NOMO-1 (cell line): ENCODE measurements around the gene CASZ1.

Experiments
- DNase-seq, 2 experiments: peaks; one replicate each; lab custom pipeline; 2025; ENCODE audit not compliant: unreplicated experiment in 2 of 2; lab: John Stamatoyannopoulos, UW

Gene CASZ1

DNA sequence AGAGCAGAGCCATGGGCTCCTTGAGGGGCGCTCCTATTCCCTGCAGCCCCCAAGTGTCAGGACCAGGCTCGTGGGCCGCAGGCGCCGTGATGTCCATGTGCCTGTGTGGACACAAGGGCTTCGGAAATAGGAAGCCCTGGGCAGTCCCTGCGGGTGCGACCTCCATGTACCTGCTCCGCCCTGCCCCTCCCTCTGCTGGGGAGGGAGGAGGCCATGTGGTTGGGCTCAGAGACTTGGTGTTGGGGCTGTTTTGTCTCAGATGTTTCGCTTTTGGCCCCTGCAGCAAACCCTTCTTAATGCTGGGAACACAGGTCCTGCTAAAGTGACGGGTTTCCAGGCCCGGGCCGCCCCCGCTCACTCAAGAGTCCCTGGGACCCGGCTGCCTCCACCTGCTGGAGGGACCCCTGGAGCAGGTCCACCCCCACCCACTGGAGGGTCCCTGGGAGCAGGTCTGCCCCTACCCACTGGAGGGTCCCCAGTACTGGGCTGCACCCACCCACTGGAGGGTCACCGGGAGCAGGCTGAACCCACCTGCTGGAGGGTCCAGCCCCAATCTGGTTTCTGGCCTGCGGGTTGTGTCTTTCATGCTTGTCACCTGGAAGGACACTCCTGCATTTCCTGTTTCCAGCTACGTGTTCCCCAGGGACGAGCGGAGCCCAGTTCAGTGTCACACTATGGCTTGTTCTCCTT is 165.2 kb downstream of the CASZ1 start:
- DNase-seq = no peak

DNA sequence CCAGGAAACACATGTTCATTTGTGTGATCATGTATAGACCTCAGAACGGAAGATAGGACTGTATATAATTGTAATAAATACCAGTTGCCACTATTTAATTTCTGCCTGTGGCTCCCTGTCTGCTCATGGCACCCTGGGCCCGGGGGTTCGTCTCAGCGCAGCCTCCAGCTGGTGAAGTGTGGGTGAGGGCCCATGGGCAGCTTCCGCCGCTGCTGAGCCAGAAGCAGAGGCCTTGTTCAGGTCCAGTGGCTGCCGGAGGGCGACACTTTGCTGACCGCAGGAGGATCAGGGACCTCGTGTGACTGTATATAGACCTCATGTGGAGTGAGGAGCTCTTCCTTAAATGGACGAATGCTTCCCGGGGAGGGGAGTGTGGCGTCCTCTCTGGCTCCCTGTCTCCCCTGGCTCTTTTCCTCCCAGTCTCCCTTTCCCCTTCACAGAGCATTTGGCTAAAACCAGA is 165.8 kb downstream of the CASZ1 start:
- DNase-seq = no peak

DNA sequence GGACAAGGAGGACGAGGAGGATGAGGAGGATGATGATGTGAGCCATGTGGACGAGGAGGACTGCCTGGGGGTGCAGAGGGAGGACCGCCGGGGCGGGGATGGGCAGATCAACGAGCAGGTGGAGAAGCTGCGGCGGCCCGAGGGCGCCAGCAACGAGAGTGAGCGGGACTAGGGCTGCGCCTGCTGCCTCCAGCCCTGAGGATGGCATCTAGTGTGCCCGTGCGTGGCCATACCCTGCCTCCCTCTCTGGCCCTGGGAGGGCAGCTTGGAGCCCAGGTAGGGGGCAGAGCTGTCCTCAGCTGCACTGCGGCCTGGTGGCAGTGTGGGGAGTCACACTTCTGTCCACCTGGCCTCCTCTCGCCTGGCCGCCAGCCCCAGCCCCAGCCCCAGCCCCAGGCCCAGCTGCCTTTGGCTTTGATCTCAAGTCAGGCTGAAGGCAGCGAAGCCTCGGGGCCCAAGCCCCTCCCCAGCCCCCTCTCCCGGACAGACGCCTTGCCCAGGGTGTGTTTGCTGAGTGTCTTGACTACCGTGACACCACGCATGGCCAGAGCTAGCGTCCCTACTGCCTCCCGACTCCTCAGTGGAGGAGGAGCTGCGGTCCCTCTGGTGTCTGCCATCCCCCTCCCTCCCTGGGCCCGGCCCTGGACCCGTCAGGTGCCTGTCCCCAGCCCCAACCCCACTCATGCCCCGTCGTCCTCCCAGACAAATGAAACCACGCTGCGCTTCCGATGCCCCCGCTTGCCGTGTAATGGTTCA is 166.5 kb downstream of the CASZ1 start:
- DNase-seq = no peak

DNA sequence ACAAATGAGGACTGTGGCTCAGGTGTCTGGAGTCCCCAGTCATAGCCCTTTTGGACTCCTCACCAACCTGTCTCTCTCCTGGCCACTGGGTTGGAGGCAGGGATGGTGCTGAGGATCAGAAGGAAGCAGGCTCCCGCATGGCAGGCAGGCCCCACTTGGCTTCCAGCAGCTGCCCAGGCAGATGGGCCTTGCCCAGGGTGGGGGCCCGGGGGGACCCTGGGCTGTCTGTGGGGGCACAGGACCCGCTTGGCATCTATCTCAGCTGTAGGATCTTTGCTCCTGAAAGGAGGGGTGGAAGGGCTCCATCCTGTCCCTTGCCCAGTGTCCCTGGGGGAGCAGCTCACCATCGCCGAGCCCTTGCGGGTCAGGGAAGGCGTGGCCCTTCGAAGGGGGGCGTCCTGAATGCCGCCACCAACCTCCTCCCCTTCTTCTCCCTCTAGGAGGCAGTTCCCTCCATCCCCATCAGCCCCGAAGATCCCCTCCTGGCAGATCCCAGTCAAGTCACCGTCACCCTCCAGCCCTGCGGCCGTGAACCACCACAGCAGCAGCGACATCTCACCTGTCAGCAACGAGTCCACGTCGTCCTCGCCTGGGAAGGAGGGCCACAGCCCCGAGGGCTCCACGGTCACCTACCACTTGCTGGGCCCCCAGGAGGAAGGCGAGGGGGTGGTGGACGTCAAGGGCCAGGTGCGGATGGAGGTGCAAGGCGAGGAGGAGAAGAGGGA is 167.2 kb downstream of the CASZ1 start:
- DNase-seq = no peak

DNA sequence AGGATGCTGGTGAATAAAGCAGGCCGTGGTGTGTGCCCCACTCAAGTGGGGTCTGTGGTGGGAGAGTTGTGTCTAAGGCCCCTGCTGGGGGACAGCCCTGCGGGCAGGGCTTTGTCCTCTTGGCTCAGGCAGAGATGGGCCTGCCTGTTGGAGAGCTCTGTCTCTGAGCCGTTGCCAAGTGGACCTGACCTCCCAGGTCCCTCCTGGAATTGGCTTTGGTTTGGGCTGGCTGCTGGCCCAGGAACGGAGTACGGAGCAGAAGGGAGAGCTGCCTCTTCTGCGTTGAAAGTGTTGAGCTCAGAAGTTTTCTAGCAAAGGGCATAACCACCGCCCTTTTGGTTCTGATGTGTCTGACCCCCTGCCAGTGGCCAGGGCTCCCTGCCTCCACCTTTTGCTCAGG is 167.8 kb downstream of the CASZ1 start:
- DNase-seq = no peak

DNA sequence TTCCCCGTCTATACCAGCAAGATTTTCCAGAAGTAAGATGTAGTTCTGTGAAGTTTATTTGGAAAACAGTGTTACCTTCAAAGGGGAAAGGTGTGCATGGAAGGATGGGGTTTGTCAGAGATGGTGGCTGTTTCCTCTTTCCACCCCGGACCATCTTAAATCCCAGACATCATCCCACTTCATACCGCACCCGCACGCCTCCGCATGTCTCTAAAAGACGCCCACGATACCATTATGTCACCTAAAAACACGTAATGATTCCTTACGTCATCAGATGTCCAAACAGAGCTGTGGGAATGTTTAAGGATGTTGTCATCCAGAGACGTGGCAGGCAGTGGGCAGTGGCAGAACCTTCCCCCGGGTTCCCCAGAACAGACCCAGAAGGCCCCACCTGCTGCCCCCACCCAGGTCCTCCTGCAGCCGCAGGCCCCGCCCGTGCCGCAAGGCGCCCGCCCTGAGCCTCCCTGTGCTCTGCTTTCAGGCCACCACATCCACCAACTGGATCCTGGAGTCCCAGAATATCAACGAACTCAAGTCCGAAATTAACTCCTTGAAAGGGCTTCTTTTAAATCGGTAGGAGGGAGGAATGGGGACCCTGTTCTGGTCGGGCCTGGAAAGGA is 169.5 kb downstream of the CASZ1 start:
- DNase-seq = no peak

DNA sequence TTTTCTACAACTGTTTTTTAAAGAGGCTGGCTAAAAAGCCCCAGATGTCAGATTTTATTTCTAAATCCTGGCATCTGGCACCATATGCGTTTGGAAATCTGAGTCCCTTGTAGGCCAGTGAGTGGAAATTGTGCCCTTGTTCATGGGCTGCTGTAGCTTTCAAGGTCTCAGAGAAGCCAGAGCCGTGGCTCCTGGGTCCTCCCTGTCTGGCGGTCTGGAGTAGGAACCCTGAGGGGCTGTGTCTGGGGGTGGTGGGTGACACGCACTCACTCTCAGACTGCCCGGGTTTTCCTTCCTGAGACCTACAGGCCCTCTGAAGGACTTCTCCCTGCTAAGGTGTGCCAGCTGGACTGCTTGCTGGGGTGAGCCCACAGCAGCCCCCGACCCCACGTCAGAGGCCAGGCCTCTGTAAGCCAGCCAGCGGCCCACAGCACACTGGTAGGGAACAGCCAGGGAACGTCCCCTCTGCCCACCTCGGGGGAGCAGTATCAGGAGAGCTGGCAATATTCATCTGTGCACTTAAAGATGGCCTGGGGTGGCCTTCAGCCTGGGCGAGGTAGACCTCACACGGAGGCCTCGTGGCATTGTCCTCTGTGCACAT is 170.2 kb downstream of the CASZ1 start:
- no peak for DNase-seq

DNA sequence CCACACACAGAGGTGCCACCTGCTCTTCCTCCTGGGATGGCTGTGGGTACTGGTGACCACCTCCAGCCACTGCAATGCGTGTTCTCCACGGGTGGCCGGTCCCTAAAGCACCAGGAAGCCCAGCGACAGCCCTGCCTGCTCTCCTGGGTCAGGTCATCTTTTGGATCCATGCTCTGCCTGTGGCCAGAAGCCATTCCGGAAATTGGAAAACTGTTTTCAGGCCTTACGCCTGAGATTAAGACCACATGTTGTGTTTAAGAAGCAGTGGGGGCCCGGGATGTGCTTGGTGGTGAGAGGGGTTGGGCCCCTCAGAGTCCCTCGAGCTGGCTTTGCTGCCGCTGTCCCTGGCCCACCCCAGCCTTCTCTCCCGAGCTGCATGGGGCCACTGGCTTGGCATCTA is 170.9 kb downstream of the CASZ1 start:
- DNase-seq = no peak

DNA sequence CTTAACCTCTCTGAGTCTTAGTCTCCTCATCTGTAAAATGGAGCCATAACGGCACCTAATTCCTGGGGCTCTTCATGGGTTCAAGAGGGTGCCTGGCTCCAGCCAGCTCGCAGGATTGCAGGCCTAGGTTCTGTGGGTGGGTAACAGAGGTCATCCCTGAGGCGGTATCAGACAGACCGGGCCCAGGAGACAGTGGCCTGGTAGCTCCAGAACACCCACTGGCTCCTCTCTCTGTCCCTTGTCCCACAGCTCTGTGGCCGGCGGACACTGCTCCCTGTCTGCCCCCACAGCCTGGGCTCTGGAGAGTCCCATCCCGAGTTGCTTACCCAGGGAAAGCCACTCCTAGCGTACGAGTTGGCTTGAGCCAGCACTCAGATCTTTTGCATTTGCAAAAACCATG is 171.4 kb downstream of the CASZ1 start:
- DNase-seq = no peak

DNA sequence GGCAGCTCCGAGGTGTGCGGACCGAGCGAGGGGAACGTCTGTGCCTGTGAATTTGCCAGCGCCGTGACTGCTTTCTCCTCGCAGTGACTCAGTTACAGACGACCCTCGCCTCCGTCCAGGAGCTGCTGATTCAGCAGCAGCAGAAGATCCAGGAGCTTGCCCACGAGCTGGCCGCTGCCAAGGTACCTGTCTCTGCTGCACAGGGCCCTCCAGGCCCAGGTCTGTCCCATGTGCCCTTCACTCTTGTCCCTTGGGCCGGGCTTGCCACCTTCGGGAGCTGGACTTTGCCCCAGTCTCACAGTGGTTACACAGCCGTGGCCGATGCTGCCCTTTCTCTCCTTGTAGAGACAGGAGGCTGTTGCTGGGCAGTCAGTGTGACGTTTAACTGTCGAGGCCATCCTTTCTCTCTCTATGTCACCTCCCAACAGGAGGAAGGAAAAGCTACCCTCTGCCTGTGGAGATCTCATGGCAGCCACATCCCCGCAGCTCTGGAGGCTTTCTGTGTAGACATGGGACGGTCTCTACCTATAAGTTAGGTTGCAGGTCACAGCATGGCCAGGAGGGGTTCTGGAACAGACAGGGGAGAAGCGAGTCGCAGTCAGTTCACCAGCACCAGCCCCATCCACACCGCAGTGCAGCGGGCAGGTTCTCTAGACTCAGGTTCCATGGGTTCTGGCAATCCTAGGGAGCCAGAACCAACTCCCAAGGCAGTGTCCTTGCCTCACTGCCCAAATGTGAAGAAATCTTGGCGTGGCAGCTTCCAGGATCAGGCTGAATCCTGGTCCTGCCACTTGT is 172.0 kb downstream of the CASZ1 start:
- no peak for DNase-seq

DNA sequence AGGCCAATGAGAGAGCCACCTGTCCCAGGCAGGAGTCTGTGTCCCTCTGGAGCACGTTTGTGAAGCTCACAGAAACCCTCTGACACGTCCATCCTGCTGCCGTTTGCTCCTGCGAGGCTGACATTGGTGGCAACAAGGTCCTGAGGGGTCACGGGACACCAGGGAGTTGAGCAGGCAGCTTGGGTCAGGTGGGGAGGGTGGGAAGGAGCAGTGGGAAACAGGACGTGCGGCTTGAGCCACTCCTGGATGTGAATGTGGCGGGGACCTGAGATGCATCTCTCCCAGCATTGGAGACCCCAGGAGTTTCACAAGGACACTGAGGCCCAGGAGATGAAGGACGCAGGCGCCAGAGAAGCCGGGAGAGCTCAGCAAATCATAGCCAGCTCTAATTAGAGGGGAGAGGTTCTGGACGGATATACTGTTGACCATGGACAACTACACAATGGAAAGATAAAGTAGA is 172.7 kb downstream of the CASZ1 start:
- DNase-seq = no peak

DNA sequence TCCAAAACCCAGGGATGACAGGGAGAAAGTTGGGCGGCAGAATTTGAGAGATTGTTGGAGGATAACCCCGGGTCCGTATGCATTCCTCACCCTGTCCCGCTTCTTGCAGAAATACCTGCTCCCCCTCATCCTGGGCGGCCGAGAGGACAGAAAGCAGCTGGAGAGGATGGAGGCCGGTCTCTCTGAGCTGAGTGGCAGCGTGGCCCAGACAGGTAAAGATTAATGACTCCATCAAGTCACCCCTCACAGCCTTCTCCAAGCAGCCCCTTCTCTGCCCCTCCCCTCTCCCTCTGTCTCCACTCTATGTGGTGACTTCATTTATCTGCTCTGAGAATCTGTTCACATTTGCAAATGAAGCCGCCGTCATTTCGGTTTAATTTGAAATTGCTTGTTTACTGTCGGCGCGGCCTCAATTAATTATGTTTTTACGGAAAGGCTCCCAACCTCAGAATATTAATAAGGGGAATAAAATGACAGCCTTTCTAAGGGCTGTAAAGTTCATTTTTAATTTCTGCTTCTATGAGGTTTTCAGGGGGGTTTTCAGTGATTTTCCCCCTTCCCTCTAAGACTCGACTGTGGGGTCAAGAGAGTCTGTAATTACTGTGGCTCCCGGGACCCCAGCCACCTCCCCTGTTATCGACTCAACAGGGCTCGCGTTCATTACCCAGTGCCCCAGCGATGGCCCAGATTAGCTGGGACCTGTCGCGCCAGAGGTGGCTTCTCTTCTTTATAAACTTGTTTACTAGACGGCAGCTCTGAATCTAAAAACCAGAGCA is 173.3 kb downstream of the CASZ1 start:
- no peak for DNase-seq

DNA sequence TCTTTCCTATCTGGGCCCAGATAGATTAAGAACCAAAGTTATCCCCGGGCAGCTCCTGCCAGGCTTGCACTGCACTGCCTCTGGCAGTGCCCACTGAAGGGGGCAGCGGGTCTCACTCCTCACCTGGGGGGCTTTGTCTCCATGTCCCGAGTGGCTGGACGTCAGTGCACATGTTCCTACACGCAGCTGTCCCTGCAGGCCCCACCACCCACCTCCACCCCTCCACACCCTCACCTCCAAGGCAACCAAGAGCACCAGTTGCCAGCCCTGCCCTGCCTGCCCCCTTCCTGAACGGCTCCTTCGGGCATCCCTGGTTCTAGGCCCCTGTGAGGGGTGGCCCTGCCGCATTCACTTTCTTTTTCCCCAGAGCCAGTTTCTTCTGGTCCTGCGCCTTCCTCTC is 174.5 kb downstream of the CASZ1 start:
- DNase-seq = no peak

DNA sequence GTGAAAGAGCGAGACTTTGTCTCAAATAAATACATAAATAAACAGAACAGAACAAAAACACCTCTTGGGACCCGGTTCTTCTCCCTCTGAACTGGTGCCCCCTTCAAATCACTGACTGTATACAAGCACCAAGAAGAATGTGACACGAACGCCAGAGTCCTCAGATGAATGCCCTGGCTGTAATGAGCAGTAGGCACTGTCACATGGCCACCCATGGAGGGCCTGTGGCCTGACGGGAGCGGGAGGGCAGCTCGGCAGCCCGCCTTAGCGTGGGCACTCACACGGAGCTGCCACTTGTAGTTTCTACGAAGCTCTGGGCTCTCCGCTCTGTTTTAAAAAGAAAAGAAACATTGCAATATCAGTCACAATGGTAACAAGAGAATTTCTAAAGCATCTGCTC is 175.7 kb downstream of the CASZ1 start:
- no peak for DNase-seq

DNA sequence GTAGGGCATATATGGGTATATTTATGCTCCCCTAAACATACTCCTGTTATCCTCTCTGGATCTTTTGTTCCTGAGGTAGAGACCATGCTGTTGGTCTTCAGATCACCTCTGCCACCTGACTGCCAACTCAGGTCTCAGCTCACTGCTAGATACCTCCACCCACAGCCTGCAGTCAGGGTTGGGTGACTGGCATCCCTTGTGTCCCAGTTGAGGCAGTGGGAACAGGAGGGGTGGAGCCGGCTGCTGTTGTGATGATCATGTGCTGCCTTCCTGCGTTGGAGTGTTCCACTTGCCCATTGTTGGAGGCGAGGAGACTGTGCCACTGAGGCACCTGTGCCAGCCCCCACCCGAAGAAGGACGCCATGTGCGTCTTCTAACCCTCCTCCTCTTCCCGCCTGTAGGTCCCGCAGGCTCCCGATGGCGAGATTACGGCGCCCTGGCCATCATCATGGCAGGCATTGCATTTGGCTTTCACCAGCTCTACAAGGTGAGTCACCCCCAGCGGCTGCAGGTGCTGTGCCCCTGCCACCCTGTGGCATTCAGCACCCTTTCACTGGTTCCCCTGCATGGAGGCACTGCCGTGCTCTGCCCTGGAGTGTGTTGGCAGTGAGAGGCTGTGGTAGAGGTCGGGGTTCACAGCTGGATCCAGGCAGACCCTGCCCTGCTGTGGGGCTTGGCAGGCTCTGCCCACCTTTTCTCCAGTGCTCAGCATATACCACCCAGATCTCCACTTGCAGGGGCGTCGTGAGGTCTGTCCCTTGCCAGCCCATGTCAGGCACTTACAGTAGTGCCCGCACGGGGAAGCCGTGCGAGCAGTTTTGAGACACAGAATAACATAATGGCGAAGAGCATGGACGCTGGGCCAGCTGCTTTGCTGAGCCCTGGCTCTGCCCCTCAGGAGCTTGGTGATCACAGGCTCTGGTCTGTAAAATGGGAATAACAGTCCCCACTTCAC is 178.2 kb downstream of the CASZ1 start:
- no peak for DNase-seq

DNA sequence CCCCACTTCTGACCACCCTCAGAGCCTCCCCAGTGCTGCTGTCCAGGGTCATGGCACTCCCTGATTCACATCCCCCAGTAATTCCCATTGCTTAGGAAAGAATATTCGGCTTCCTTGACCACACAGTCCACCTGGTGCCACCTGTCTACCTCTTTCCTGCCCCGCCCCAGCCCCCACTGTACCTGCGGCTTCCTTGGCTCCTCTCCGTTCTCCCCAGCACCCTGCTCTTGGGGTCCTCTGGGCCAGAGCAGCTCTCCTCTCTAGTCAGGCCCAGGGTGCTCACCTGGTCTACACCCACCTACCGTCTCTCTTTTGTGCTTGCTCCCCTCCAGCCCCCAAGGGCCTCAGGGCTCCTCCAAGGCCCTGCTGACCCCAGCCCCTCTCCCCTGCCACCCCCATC is 179.1 kb downstream of the CASZ1 start:
- DNase-seq = no peak

DNA sequence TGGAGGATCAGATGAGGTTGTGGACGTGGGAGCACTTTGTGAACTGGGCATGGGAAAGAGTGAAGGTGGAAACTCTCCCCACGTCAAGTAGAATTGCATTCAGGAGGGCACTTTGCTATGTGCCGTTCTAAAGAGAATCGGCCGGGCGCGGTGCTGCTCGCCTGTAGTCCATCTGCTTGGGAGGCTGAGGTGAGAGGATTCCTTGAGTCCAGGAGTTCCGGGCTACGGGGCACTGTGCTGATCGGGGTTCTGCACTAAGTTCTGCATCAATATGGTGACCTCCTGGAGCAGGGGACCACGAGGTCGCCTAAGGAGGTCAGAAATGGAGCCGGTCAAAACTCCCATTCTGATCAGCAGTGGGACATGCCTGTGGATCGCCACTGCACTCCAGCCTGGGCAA is 179.8 kb downstream of the CASZ1 start:
- no peak for DNase-seq
